Measurements from ENCODE around the gene ZBTB7C. TPM values are rescaled to one million over a fixed set of nuclear protein-coding genes. Genes with fewer than 3 reads are reported as not detected.

ZBTB7C gene
- total RNA-seq, 1 experiment from 2014 or later: 0.33 TPM

DNA sequence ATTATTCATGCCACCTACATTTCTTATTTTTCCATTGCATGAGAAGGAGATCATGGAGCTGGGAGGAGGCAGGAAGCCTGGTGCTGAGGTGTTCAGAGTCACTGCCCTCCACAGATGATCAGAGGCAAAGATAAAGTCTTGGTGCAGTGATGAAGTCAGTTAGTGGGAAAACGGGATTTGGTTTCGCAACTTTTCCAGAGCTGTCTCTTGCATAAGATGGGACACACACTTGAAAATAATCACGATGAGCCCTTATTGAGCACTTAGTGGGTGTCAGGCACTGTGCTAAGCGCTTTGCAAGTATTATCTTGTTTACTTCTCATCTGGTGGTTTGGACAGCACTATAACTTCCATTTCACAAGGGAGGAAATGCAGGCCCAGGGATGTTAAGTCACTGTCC is 256.6 kb downstream of the ZBTB7C start:
- H2BK120ac ChIP-seq (ENCODE audit: low read depth, low read length, poor library complexity, severe bottlenecking): no peak overlapping the region
- no peak overlapping the region for H3T11ph ChIP-seq (ENCODE audit: low read length)
- Mint-ChIP-seq H3K36me3 (ENCODE audit: insufficient read depth in 1 of 3, low read depth in 3 of 3) (no peaks in the 10 kb centered on the region), H3K27me3 (ENCODE audit: low read depth) (peaks cover 29% of the 10 kb centered on the region), H3K9me3 (no peaks in the 10 kb centered on the region), H3K4me1 (0 out of 4 replicates have a peak, but pooled peaks cover 0 to 3% of the 10 kb centered on the region in 2 experiments), H3K4me3 (no peak overlapping the region), H3K27ac (no peak overlapping the region)
- H3K9ac ChIP-seq (ENCODE audit: extremely low read depth, insufficient read length, low read length): no peak overlapping the region
- no peak overlapping the region for H4K91ac ChIP-seq (ENCODE audit: insufficient read length, low read depth, low read length)
- no peak overlapping the region for H3K18ac ChIP-seq (ENCODE audit: insufficient read length, low read depth, low read length)
- H2AK5ac ChIP-seq (ENCODE audit: insufficient read length, low read length): no peak overlapping the region
- WGBS (ENCODE audit: extremely low coverage, insufficient read length, low lambda C conversion rate): no CpG with 5 or more reads among the region's 4 CpGs
- H3K79me2 ChIP-seq (ENCODE audit: insufficient read depth, low read length): no peaks in the 10 kb centered on the region
- H2BK20ac ChIP-seq (ENCODE audit: low read depth, low read length, poor library complexity, severe bottlenecking): no peak overlapping the region
- H3K4me1 ChIP-seq (ENCODE audit: insufficient read depth, low read length): no peaks in the 10 kb centered on the region
- no peak overlapping the region for H2BK12ac ChIP-seq (ENCODE audit: insufficient read length, low read depth, low read length)
- no peak for DNase-seq
- H3K4me2 ChIP-seq (ENCODE audit: insufficient read depth, insufficient read length, low read length): no peak overlapping the region
- no peaks in the 10 kb centered on the region for H3K9me3 ChIP-seq (ENCODE audit: control insufficient read depth, low read depth, low read length)
- H2BK15ac ChIP-seq (ENCODE audit: low read depth, low read length): no peak overlapping the region; the same call in 1 of the 2 replicates
- H3K14ac ChIP-seq (ENCODE audit: insufficient read depth, low read length): no peak overlapping the region
- H3K79me1 ChIP-seq (ENCODE audit: insufficient read depth, low read depth, low read length, poor library complexity, severe bottlenecking): no peaks in the 10 kb centered on the region
- H3K56ac ChIP-seq (ENCODE audit: insufficient read length, low read depth, low read length): no peak overlapping the region
- no peaks in the 10 kb centered on the region for H3K23me2 ChIP-seq (ENCODE audit: insufficient read length, low read depth, low read length, poor library complexity, severe bottlenecking)
- no peak overlapping the region for H4K8ac ChIP-seq (replicated peaks; ENCODE audit: insufficient read length, low read depth, low read length)
- H3K27me3 ChIP-seq (ENCODE audit: insufficient read depth, low read length): peaks cover 2% of the 10 kb centered on the region; the same call in 1 of the 2 replicates
- H4K5ac ChIP-seq (ENCODE audit: insufficient read length, low read depth, low read length): no peak overlapping the region
- H4K20me1 ChIP-seq (ENCODE audit: control insufficient read depth, insufficient read depth, insufficient read length): no peaks in the 10 kb centered on the region
- H3K27ac ChIP-seq (ENCODE audit: insufficient read length, low read depth, low read length): no peak overlapping the region
- H2AFZ ChIP-seq (ENCODE audit: low read length): no peak overlapping the region
- TF ChIP-seq CTCF (conservative IDR thresholded peaks at IDR 0.05): no peak
- no peak overlapping the region for H2BK5ac ChIP-seq (ENCODE audit: insufficient read length, low read length)
- H3K23ac ChIP-seq (ENCODE audit: insufficient read length, low read depth, low read length): no peak overlapping the region
- no peak overlapping the region for H3K4ac ChIP-seq (ENCODE audit: low read depth, low read length)

Measured in H9 (cell line).